HG03558 (cell line): Measurements from ENCODE around the gene MEAK7.

Source experiments
- ATAC-seq: cut with Tn5 transposase; IDR thresholded peaks from one replicate; pipeline ENCODE4 v1.9.1; 2021; ENCODE audit warnings: moderate number of reproducible peaks; ENCODE audit not compliant: unreplicated experiment; ENCODE audit errors: extremely low read depth

The MEAK7 gene, protein sequence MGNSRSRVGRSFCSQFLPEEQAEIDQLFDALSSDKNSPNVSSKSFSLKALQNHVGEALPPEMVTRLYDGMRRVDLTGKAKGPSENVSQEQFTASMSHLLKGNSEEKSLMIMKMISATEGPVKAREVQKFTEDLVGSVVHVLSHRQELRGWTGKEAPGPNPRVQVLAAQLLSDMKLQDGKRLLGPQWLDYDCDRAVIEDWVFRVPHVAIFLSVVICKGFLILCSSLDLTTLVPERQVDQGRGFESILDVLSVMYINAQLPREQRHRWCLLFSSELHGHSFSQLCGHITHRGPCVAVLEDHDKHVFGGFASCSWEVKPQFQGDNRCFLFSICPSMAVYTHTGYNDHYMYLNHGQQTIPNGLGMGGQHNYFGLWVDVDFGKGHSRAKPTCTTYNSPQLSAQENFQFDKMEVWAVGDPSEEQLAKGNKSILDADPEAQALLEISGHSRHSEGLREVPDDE

GRCh38 chr16:84504420-84505248, at the start of gene MEAK7:
Gene MEAK7, minus strand, starts transcription at chr16:84504659. Its CDS starts 6,573 bp downstream, at chr16:84498086.
- peak; percentile 81 for ATAC-seq

- ATAC-seq, result no peak
Measured at GRCh38 chr16:84553873-84554399, 49.5 kb upstream of the MEAK7 start.

GRCh38 chr16:84552135-84552534, 47.7 kb upstream of the MEAK7 start:
- no peak for ATAC-seq

GRCh38 chr16:84550096-84550495, 45.6 kb upstream of the MEAK7 start:
- ATAC-seq, result no peak

- no peak for ATAC-seq
Measured at GRCh38 chr16:84548971-84549844, 44.7 kb upstream of the MEAK7 start.

- no peak for ATAC-seq
Measured at GRCh38 chr16:84548508-84548907, 44.0 kb upstream of the MEAK7 start.

GRCh38 chr16:84547546-84548061, 43.1 kb upstream of the MEAK7 start:
- no peak for ATAC-seq

- ATAC-seq, result no peak
Measured at GRCh38 chr16:84546669-84547545, 42.4 kb upstream of the MEAK7 start.

DNA sequence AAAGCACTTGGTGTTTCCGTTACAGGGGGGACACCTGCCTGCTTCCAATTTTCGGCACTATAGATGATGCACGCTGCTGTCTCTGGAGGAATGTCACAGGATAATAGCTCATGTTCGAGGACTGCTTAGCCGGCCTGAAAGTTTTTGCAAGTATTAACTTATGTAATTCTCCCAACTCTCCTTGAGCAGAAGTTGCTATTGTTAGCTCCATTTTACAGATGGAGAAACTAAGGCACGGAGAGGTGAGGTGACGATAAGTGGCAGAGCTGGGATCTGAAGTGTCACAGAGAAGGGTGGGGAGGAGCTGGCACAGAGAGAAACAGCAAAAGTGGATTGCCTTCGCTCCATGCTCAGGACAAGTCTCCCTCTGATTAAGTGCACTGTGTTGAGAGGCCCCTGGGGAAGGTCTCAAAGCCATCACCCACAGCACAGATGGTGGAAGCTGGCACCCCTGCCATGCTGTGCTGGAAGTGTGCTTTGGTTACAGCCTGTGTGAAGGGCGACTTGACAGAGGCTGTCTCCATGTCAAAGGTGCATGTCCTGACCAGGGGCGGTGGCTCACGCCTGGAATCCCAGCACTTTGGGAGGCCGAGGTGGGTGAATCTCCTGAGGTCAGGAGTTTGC, 40.8 kb upstream of the MEAK7 start:
- ATAC-seq, result no peak

- no peak for ATAC-seq
Measured at GRCh38 chr16:84544031-84544773, 39.7 kb upstream of the MEAK7 start.

- ATAC-seq, result no peak
Measured at GRCh38 chr16:84543253-84543652, 38.8 kb upstream of the MEAK7 start.

DNA sequence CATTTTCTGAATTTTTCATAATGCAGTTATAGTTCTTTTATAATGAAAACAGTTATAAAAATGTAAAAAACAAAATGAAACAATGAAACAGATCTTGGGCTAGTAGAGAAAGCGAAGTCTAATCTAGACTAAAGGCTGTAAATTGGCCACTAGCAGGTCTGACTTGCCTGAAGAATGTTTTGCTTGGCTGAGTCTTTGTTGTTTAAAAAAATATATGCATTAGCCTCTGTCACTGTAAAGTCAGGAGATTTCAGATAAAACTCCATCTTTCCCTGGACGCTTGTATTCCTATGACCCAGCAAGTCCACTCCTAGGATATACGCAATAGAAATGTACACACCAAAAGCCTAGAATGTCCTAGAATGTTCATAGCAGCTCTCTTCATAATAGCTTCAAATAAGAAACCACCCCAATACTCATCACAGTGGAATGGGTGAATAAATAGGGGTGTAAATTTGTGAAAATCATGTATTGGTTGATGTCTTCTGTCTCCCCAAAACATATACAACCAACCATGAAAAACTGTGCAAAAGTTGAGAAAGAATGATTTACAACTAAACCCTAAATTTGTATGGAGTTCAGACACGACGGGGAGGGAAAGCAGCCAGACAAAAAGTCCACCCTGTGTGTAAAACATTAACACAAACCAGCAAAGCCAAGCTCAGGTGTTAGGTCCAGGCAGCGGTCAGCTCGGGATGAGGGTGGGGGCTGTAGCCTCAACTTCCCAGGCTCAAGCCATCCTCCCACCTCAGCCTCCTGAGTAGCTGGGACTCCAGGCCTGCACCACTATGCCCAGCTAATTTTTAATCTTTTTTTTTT, 37.7 kb upstream of the MEAK7 start:
- no peak for ATAC-seq

DNA sequence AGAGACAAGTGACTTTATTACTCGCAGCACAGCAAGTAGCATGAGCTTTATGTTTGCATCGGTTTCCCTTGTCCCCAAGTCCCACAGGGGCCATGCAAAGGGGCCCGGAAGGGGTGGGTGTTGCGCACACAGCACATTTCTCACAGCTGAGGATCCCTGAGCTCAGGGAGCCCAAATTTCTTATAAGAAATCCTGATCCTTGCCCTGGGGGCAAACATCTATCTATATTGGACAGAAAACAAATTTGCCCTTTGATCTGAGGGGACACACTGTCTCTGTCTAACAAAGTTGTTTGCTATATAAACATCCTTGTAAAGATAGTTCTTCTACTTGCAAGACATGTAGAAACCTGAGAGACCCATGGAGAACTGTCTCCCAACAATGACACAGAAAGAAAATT, 35.7 kb upstream of the MEAK7 start:
- no peak for ATAC-seq

GRCh38 chr16:84538222-84538840, 33.9 kb upstream of the MEAK7 start:
- ATAC-seq, result no peak

DNA sequence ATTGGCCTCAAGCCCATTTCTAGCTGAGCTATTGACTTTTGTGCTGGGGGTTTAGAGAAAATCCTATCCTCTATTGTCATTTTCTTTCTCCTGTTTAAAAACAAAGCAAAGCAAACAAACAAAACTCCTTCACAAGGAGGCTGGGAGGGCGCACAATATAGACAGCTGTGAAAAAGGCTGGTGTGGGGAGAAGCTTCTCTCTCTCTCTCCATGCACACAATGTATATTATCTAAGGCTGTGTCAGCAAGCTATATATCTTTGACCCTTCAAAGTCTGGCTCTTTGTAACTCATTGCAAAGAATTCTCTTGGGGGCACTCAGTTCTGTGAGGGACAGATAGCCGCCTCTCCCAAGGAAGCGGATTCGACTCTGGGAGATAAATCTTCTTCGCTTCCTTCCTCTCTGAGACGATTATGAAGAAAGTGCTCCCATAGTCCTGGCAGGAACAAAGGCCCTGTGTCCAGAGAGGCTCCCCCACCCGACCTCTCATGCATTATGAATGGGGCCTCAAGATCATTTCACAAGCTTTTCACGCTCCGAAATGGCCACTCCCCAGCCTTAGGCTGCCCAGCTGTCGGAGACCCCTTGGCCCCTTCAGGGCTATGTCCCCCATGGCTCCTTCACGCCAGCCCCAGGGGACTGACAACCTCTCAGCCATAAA, 33.2 kb upstream of the MEAK7 start:
- ATAC-seq, result no peak

DNA sequence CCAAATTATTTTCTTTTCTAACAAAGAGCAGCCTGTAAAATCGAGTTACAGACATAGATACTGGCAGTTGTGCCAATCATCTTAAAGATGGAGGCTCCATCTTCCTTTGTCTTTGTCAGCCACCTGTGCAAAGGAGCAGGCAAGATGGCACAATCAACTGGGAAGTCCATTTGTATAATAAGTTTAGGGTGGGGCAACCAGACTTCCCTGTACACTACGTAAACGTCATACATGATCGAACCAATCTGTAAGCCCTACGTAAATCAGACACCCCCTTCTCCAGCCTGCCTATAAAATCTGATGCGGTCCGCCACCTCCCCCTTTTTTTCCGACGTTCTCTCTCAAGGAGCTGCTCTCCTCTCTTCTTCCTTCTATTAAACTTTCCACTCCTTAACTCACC, 31.4 kb upstream of the MEAK7 start:
- no peak for ATAC-seq
